WTC11 (cell line): ENCODE data around the gene CLPSL1. TPM values are rescaled to one million over a fixed set of nuclear protein-coding genes. Genes with fewer than 3 reads are reported as not detected.

Source experiments
- ATAC-seq: fragments of 200-7000 bp; cut with Tn5 transposase; 2 replicates; pipeline ENCODE4 v1.10.0; 2021; ENCODE audit warnings: mild to moderate bottlenecking, moderate library complexity
- CTCF ChIA-PET: fragments of 300-600 bp; sonication (Branson Sonifier 250); formaldehyde crosslinking; loops from one replicate; lab custom pipeline; 2021; ENCODE audit warnings: antibody characterized with exemption; lab: Charles Lee
- POLR2A ChIA-PET: fragments of 350-600 bp; sonication (Branson Sonifier 250); formaldehyde crosslinking; loops from one replicate; lab custom pipeline; 2021; ENCODE audit warnings: antibody characterized with exemption; lab: Charles Lee
- DNase-seq: peaks from one replicate; pipeline ENCODE4 v3.0.0; 2021; ENCODE audit warnings: low spot score
- H3K27ac Mint-ChIP-seq: 2 replicates; pipeline ENCODE4 v1.8.0; 2021; ENCODE audit warnings: mixed read lengths
- H3K27me3 Mint-ChIP-seq: 2 replicates; pipeline ENCODE4 v1.8.0; 2021; ENCODE audit warnings: low read depth, mild to moderate bottlenecking, moderate library complexity, mixed read lengths
- H3K36me3 Mint-ChIP-seq: 2 replicates; pipeline ENCODE4 v1.8.0; 2021; ENCODE audit warnings: mixed read lengths
- H3K4me1 Mint-ChIP-seq: 2 replicates; pipeline ENCODE4 v1.8.0; 2022; ENCODE audit warnings: mixed read lengths
- H3K4me3 Mint-ChIP-seq: 2 replicates; pipeline ENCODE4 v1.8.0; 2021; ENCODE audit warnings: mild to moderate bottlenecking, moderate library complexity, mixed read lengths
- H3K9me3 Mint-ChIP-seq: 2 replicates; pipeline ENCODE4 v1.8.0; 2021; ENCODE audit warnings: mixed read lengths
- ATF1 ChIP-seq: sonication (generic); formaldehyde crosslinking; IDR thresholded peaks from 2 replicates; pipeline ENCODE4 v1.8.1; 2023; ENCODE audit warnings: mild to moderate bottlenecking, moderate library complexity, missing genetic modification reagents
- CBFB ChIP-seq: sonication (generic); formaldehyde crosslinking; IDR thresholded peaks from 2 replicates; pipeline ENCODE4 v1.8.1; 2022; ENCODE audit warnings: mild to moderate bottlenecking, low read depth, missing genetic modification reagents
- CREM ChIP-seq: sonication (generic); formaldehyde crosslinking; IDR thresholded peaks from 2 replicates; pipeline ENCODE4 v1.8.1; 2022; ENCODE audit warnings: mild to moderate bottlenecking, missing genetic modification reagents, moderate library complexity
- ESRRA ChIP-seq: sonication (generic); formaldehyde crosslinking; IDR thresholded peaks from 2 replicates; pipeline ENCODE4 v1.8.1; 2022; ENCODE audit warnings: mild to moderate bottlenecking, missing genetic modification reagents, borderline replicate concordance
- ETV6 ChIP-seq: sonication (generic); formaldehyde crosslinking; IDR thresholded peaks from 2 replicates; pipeline ENCODE4 v1.8.1; 2022; ENCODE audit warnings: mild to moderate bottlenecking, missing genetic modification reagents
- FOXJ3 ChIP-seq: sonication (generic); formaldehyde crosslinking; IDR thresholded peaks from 2 replicates; pipeline ENCODE4 v1.9.0; 2021; ENCODE audit warnings: missing genetic modification reagents, mild to moderate bottlenecking, borderline replicate concordance
- FOXK1 ChIP-seq: sonication (generic); formaldehyde crosslinking; IDR thresholded peaks from 2 replicates; pipeline ENCODE4 v1.8.0; 2022; ENCODE audit warnings: mild to moderate bottlenecking, moderate library complexity, missing genetic modification reagents
- GRHL2 ChIP-seq: fragments of 250-450 bp; sonication (Bioruptor Pico); IDR thresholded peaks from 2 replicates; pipeline ENCODE4 v1.8.0; 2022; ENCODE audit warnings: mild to moderate bottlenecking, moderate library complexity; ENCODE audit not compliant: insufficient replicate concordance, severe bottlenecking
- IRF2 ChIP-seq: sonication (generic); formaldehyde crosslinking; IDR thresholded peaks from 2 replicates; pipeline ENCODE4 v1.8.0; 2022; ENCODE audit warnings: low read depth, missing genetic modification reagents, borderline replicate concordance
- JUN ChIP-seq: sonication (generic); formaldehyde crosslinking; IDR thresholded peaks from 2 replicates; pipeline ENCODE4 v1.8.0; 2023; ENCODE audit warnings: mild to moderate bottlenecking, missing genetic modification reagents
- KAT7 ChIP-seq: sonication (generic); formaldehyde crosslinking; IDR thresholded peaks from 2 replicates; pipeline ENCODE4 v1.8.1; 2023; ENCODE audit warnings: missing genetic modification reagents, mild to moderate bottlenecking, borderline replicate concordance
- NFE2L1 ChIP-seq: sonication (generic); formaldehyde crosslinking; IDR thresholded peaks from 2 replicates; pipeline ENCODE4 v1.8.1; 2023; ENCODE audit warnings: missing genetic modification reagents
- NR2C2 ChIP-seq: sonication (generic); formaldehyde crosslinking; IDR thresholded peaks from 2 replicates; pipeline ENCODE4 v1.8.0; 2022; ENCODE audit warnings: mild to moderate bottlenecking, missing genetic modification reagents
- PRRX2 ChIP-seq: fragments of 250-450 bp; sonication (Bioruptor Pico); IDR thresholded peaks from 2 replicates; pipeline ENCODE4 v1.8.0; 2021; ENCODE audit warnings: mild to moderate bottlenecking
- SMAD4 ChIP-seq: sonication (generic); formaldehyde crosslinking; IDR thresholded peaks from 2 replicates; pipeline ENCODE4 v1.8.0; 2022; ENCODE audit warnings: mild to moderate bottlenecking, missing genetic modification reagents
- SOX15 ChIP-seq: fragments of 250-450 bp; sonication (Bioruptor Pico); IDR thresholded peaks from 2 replicates; pipeline ENCODE4 v1.9.0; 2021; ENCODE audit warnings: mild to moderate bottlenecking
- TEAD4 ChIP-seq: sonication (generic); formaldehyde crosslinking; IDR thresholded peaks from 2 replicates; pipeline ENCODE4 v1.8.0; 2022; ENCODE audit warnings: mild to moderate bottlenecking, missing genetic modification reagents
- ZNF232 ChIP-seq: sonication (generic); formaldehyde crosslinking; IDR thresholded peaks from 2 replicates; pipeline ENCODE4 v1.8.0; 2022; ENCODE audit warnings: mild to moderate bottlenecking, missing genetic modification reagents
- ZNF396 ChIP-seq: fragments of 250-450 bp; sonication (Bioruptor Pico); IDR thresholded peaks from 2 replicates; pipeline ENCODE4 v1.8.0; 2021; ENCODE audit warnings: mild to moderate bottlenecking, moderate library complexity, borderline replicate concordance
- ZNF416 ChIP-seq: fragments of 250-450 bp; sonication (Bioruptor Pico); IDR thresholded peaks from 2 replicates; pipeline ENCODE4 v1.9.0; 2021; ENCODE audit warnings: mild to moderate bottlenecking, inconsistent platforms
- ZNF671 ChIP-seq: fragments of 250-450 bp; sonication (Bioruptor Pico); IDR thresholded peaks from 2 replicates; pipeline ENCODE4 v1.8.0; 2021; ENCODE audit warnings: mild to moderate bottlenecking
- total RNA-seq: library from RNA; stranded (reverse); gene quantifications from 3 replicates; pipeline ENCODE4 v1.2.3, GENCODE V29; 2021
- TF ChIP-seq, protein P1 (sequence below): sonication (generic); formaldehyde crosslinking; IDR thresholded peaks from 2 replicates; pipeline ENCODE4 v1.8.0; 2023; ENCODE audit warnings: missing genetic modification reagents
- TF ChIP-seq, protein P2 (sequence below): sonication (generic); formaldehyde crosslinking; IDR thresholded peaks from 2 replicates; pipeline ENCODE4 v1.8.0; 2022; ENCODE audit warnings: mild to moderate bottlenecking, missing genetic modification reagents
- TF ChIP-seq, protein P3 (sequence below): sonication (generic); formaldehyde crosslinking; IDR thresholded peaks from 2 replicates; pipeline ENCODE4 v1.8.1; 2022; ENCODE audit warnings: mild to moderate bottlenecking, moderate library complexity, missing genetic modification reagents
- TF ChIP-seq, protein P4 (sequence below): fragments of 250-450 bp; sonication (Bioruptor Pico); conservative IDR thresholded peaks from 2 replicates; pipeline ENCODE4 v1.9.0; 2021; ENCODE audit warnings: mild to moderate bottlenecking
- TF ChIP-seq, protein P5 (sequence below): fragments of 250-450 bp; sonication (Bioruptor Pico); IDR thresholded peaks from 2 replicates; pipeline ENCODE4 v1.9.0; 2021; ENCODE audit warnings: mild to moderate bottlenecking, borderline replicate concordance

The CLPSL1 gene
- total RNA-seq, 1 experiment from 2014 or later = 0.42 TPM

DNA sequence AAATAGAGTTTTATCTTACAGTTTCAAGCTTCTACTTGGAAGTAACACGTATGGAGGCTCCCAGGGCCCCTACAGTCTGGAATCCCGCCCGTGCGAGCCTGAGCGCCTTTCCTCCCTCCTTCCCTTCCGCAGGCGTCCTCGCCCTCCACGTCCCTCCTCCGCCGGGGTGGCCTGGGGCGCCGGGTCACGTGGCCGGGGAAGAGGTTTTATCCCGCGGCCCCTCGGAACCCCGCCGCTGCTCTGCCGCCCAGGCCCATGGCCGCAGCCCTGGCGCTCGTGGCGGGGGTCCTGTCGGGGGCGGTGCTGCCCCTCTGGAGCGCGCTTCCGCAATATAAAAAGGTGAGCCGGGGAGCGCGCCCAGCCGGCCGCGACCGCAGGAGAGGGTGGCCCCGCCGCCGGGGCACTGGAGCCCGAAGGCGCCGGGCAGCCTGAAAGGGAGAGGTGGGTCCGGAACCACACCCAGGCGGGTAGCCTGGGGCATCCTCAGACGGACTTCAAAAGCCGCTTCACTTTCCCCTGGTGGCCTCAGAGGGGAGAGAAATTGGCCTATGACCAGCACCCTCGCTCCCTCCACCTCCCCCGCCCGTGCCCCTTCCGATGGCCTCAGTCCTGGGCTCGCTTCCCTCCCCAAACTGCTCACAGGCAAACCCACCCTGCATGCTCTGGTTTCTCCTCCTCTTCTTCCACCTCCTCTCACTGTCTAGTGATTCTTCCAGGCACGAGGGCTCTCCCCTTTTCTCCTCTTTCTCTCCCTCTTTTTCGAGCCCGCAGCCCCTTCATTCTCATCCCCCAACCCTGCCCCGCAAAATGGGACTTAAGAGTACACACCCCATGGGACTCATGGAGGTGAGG, 4.2 kb upstream of the CLPSL1 start, which contains the start of gene CLPSL2 (continued):
- TF ChIP-seq NFE2L1 (CRISPR knock-in tag) (0 out of 2 replicates have a peak, but pooled peaks have one; percentile 69), ZNF396 (CRISPR knock-in tag) (no peak), KAT7 (CRISPR knock-in tag) (peak; percentile 53; the same call in 1 of the 2 replicates), IRF2 (CRISPR knock-in tag) (no peak), FOXK1 (CRISPR knock-in tag) (peak; percentile 45; the same call in 1 of the 2 replicates), FOXJ3 (CRISPR knock-in tag) (no peak), ESRRA (CRISPR knock-in tag) (no peak), PRRX2 (CRISPR knock-in tag) (no peak), ATF1 (CRISPR knock-in tag) (no peak), SMAD4 (CRISPR knock-in tag) (no peak), ETV6 (peak; percentile 78), GRHL2 (CRISPR knock-in tag) (no peak)
- TF ChIP-seq, protein P1, sequence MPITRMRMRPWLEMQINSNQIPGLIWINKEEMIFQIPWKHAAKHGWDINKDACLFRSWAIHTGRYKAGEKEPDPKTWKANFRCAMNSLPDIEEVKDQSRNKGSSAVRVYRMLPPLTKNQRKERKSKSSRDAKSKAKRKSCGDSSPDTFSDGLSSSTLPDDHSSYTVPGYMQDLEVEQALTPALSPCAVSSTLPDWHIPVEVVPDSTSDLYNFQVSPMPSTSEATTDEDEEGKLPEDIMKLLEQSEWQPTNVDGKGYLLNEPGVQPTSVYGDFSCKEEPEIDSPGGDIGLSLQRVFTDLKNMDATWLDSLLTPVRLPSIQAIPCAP = 0 out of 2 replicates have a peak, but pooled peaks have one; percentile 56
- TF ChIP-seq, protein P2, sequence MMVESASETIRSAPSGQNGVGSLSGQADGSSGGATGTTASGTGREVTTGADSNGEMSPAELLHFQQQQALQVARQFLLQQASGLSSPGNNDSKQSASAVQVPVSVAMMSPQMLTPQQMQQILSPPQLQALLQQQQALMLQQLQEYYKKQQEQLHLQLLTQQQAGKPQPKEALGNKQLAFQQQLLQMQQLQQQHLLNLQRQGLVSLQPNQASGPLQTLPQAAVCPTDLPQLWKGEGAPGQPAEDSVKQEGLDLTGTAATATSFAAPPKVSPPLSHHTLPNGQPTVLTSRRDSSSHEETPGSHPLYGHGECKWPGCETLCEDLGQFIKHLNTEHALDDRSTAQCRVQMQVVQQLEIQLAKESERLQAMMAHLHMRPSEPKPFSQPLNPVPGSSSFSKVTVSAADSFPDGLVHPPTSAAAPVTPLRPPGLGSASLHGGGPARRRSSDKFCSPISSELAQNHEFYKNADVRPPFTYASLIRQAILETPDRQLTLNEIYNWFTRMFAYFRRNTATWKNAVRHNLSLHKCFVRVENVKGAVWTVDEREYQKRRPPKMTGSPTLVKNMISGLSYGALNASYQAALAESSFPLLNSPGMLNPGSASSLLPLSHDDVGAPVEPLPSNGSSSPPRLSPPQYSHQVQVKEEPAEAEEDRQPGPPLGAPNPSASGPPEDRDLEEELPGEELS (CRISPR knock-in tag) = 0 out of 2 replicates have a peak, but pooled peaks have one; percentile 22
- TF ChIP-seq, protein P3, sequence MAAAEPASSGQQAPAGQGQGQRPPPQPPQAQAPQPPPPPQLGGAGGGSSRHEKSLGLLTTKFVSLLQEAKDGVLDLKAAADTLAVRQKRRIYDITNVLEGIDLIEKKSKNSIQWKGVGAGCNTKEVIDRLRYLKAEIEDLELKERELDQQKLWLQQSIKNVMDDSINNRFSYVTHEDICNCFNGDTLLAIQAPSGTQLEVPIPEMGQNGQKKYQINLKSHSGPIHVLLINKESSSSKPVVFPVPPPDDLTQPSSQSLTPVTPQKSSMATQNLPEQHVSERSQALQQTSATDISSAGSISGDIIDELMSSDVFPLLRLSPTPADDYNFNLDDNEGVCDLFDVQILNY (CRISPR knock-in tag) = peak; percentile 47; the same call in 1 of the 2 replicates
- TF ChIP-seq, protein P4, sequence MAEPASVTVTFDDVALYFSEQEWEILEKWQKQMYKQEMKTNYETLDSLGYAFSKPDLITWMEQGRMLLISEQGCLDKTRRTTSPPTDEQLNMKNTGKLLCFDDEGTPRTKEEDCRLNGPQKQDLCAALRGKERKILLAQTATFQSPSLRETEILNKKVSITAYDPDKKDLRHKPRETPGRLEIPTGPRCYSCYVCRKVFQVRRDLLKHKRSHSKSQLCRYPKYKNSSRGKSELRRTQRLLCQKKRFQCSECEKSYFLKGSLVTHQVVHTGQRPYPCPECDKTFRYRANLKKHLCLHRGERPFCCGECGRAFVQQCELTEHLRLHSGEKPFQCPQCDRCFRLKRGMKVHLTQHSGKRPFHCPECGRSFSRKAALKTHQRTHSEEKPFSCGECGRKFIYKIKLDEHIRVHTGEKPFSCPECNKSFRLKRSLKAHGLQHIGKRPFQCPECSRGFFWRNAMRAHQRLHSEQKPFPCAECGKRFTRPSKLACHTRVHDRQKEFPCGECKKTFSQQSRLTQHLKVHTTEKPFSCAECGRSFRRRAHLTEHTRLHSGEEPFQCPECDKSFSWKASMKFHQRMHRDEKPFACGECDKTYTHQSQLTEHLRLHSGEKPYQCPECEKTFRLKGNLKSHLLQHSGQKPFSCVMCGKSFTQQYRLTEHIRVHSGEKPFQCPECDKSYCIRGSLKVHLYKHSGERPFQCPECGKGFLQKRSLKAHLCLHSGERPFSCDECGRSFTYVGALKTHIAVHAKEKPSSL (CRISPR knock-in tag) = no peak

DNA sequence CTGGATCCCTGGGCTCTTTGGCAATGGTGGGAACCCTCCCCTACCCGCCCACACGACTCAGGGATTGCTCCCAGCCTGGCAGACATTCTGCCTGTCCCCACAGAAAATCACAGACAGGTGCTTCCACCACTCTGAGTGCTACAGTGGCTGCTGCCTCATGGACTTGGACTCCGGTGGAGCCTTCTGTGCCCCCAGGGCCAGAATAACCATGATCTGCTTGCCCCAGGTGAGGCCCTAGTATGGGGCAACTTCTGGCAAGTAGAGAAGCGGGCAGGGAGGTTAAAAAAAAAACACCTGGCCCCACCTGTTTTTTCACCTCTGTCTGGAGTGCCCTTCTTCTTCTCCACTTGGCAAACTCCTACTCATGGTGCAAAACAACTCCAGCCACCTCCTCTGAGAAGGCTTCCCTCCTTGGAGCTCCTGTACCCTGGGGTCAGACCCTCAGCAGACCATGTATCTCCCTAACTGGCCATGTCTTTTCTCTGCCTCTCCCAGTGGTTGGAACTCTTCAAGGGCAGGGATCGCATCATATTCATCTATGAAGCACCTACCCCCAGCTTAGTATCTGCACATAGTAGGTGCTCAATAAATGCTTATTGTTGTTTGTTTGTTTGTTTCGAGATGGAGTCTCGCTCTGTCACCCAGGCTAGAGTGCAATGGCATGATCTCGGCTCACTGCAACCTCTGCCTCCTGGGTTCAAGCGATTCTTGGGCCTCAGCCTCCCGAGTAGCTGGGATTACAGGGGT, 3.3 kb upstream of the CLPSL1 start:
- Mint-ChIP-seq H3K27me3 (peaks cover 13% of the 10 kb centered on the region), H3K9me3 (no peaks in the 10 kb centered on the region), H3K36me3 (no peaks in the 10 kb centered on the region), H3K4me1 (peaks cover 13% of the 10 kb centered on the region), H3K4me3 (peak overlapping the region; percentile 59), H3K27ac (no peak overlapping the region)
- DNase-seq (no peak), ATAC-seq (no peak)
- POLR2A ChIA-PET = no interaction called here
- CTCF ChIA-PET = no interaction called here
- TF ChIP-seq CREM = no peak
- TF ChIP-seq, protein P5, sequence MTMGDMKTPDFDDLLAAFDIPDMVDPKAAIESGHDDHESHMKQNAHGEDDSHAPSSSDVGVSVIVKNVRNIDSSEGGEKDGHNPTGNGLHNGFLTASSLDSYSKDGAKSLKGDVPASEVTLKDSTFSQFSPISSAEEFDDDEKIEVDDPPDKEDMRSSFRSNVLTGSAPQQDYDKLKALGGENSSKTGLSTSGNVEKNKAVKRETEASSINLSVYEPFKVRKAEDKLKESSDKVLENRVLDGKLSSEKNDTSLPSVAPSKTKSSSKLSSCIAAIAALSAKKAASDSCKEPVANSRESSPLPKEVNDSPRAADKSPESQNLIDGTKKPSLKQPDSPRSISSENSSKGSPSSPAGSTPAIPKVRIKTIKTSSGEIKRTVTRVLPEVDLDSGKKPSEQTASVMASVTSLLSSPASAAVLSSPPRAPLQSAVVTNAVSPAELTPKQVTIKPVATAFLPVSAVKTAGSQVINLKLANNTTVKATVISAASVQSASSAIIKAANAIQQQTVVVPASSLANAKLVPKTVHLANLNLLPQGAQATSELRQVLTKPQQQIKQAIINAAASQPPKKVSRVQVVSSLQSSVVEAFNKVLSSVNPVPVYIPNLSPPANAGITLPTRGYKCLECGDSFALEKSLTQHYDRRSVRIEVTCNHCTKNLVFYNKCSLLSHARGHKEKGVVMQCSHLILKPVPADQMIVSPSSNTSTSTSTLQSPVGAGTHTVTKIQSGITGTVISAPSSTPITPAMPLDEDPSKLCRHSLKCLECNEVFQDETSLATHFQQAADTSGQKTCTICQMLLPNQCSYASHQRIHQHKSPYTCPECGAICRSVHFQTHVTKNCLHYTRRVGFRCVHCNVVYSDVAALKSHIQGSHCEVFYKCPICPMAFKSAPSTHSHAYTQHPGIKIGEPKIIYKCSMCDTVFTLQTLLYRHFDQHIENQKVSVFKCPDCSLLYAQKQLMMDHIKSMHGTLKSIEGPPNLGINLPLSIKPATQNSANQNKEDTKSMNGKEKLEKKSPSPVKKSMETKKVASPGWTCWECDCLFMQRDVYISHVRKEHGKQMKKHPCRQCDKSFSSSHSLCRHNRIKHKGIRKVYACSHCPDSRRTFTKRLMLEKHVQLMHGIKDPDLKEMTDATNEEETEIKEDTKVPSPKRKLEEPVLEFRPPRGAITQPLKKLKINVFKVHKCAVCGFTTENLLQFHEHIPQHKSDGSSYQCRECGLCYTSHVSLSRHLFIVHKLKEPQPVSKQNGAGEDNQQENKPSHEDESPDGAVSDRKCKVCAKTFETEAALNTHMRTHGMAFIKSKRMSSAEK (CRISPR knock-in tag) = no peak
- no peak for TF ChIP-seq ZNF232 (CRISPR knock-in tag)
- TF ChIP-seq SOX15 (CRISPR knock-in tag) = no peak
- TF ChIP-seq NR2C2 (CRISPR knock-in tag) = no peak
- no peak for TF ChIP-seq ZNF416 (CRISPR knock-in tag)
- TF ChIP-seq ZNF396 (CRISPR knock-in tag) = no peak
- TF ChIP-seq JUN (CRISPR knock-in tag) = no peak
- TF ChIP-seq ZNF671 (CRISPR knock-in tag) = no peak
- no peak for TF ChIP-seq CBFB
- no peak for TF ChIP-seq FOXK1 (CRISPR knock-in tag)
- TF ChIP-seq TEAD4 (CRISPR knock-in tag) = no peak
